ENCODE results near the gene GABBR2.

The GABBR2 gene

GRCh38 chr9:98652741-98653140, 56.0 kb downstream of the GABBR2 start:
- Histone ChIP-seq H3K4me1 (ENCODE audit: low read length) (no peaks in the 10 kb centered on the region), H3K9me3 (ENCODE audit: insufficient read depth, low read length) (no peaks in the 10 kb centered on the region), H3K4me3 (ENCODE audit: low read length) (no peak overlapping the region), H3K4me2 (ENCODE audit: low read length) (no peak overlapping the region), H3K9ac (ENCODE audit: low read length) (no peak overlapping the region), H3K27ac (ENCODE audit: low read length) (no peak overlapping the region), H2AFZ (ENCODE audit: low read depth, low read length) (no peak overlapping the region), H3K36me3 (replicated peaks; ENCODE audit: low read depth, low read length) (no peaks in the 10 kb centered on the region), H4K20me1 (ENCODE audit: insufficient read depth, low read length) (no peaks in the 10 kb centered on the region), H3K79me2 (ENCODE audit: low read length) (no peaks in the 10 kb centered on the region), H3K27me3 (ENCODE audit: low read depth, low read length) (peaks cover 25% of the 10 kb centered on the region)
- TF ChIP-seq CTCF (IDR thresholded peaks at IDR 0.05; ENCODE audit: low read depth, low read length) (no peak), EZH2phosphoT487 (IDR thresholded peaks at IDR 0.05; ENCODE audit: low read depth) (no peak)

DNA sequence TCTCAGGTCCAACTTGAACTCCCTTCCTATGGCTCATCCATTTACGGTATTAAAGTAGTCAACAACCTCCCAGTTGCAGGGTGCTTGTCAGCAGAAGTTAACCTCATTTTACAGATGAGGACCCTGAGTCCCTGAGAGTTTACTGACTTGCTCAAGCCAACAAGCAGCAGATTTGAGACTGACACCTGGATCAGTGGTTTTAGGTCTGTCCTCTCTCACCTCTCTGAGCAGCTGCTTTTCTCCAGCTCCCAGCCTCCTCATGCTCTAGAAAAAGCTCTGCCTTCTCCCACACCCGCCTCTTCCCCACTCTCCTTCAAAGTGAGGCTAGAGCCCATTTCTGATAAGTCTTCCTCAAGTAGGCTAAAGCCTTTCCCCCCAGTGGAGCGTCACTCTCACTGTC, 56.4 kb downstream of the GABBR2 start:
- no peaks in the 10 kb centered on the region for H3K9me3 ChIP-seq (ENCODE audit: insufficient read depth, low read length)
- no peak overlapping the region for H3K4me3 ChIP-seq (ENCODE audit: low read length)
- no peaks in the 10 kb centered on the region for H4K20me1 ChIP-seq (ENCODE audit: insufficient read depth, low read length)
- H3K27ac ChIP-seq (ENCODE audit: low read length): no peak overlapping the region
- H3K9ac ChIP-seq (ENCODE audit: low read length): no peak overlapping the region
- H3K4me1 ChIP-seq (ENCODE audit: low read length): no peaks in the 10 kb centered on the region
- no peak for TF ChIP-seq EZH2phosphoT487 (IDR thresholded peaks at IDR 0.05; ENCODE audit: low read depth)
- no peak for TF ChIP-seq CTCF (IDR thresholded peaks at IDR 0.05; ENCODE audit: low read depth, low read length)
- no peak overlapping the region for H2AFZ ChIP-seq (ENCODE audit: low read depth, low read length)
- no peak overlapping the region for H3K4me2 ChIP-seq (ENCODE audit: low read length)
- H3K27me3 ChIP-seq (ENCODE audit: low read depth, low read length): peaks cover 25% of the 10 kb centered on the region
- no peaks in the 10 kb centered on the region for H3K79me2 ChIP-seq (ENCODE audit: low read length)
- no peaks in the 10 kb centered on the region for H3K36me3 ChIP-seq (replicated peaks; ENCODE audit: low read depth, low read length)

DNA sequence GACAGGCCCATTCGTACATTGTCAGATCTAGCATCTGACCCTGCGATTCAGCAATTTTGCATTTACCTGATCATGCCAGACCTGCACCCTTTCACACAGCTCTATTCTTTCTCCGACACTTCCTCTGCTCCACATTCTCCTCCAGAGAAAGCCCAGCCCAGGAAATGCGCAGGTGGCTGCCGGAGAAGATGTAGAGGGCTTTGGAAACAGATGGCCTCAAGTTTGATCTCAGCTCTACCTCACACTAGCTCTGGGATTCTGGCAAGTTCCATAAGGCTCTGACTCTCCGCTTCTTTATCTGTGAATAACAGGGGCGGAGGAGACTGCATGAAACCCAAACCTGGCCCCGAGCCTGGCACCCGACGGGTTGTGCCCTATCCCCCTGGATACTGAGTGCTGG, 61.5 kb downstream of the GABBR2 start:
- Histone ChIP-seq H3K9ac (ENCODE audit: low read length) (no peak overlapping the region), H3K4me2 (ENCODE audit: low read length) (no peak overlapping the region), H4K20me1 (ENCODE audit: insufficient read depth, low read length) (no peaks in the 10 kb centered on the region), H2AFZ (ENCODE audit: low read depth, low read length) (no peak overlapping the region), H3K27ac (ENCODE audit: low read length) (no peak overlapping the region), H3K4me1 (ENCODE audit: low read length) (no peaks in the 10 kb centered on the region), H3K79me2 (ENCODE audit: low read length) (no peaks in the 10 kb centered on the region), H3K4me3 (ENCODE audit: low read length) (no peak overlapping the region), H3K36me3 (replicated peaks; ENCODE audit: low read depth, low read length) (no peaks in the 10 kb centered on the region), H3K27me3 (ENCODE audit: low read depth, low read length) (peaks cover 42% of the 10 kb centered on the region), H3K9me3 (ENCODE audit: insufficient read depth, low read length) (no peaks in the 10 kb centered on the region)
- TF ChIP-seq CTCF (IDR thresholded peaks at IDR 0.05; ENCODE audit: low read depth, low read length): no peak
- no peak for TF ChIP-seq EZH2phosphoT487 (IDR thresholded peaks at IDR 0.05; ENCODE audit: low read depth)

DNA sequence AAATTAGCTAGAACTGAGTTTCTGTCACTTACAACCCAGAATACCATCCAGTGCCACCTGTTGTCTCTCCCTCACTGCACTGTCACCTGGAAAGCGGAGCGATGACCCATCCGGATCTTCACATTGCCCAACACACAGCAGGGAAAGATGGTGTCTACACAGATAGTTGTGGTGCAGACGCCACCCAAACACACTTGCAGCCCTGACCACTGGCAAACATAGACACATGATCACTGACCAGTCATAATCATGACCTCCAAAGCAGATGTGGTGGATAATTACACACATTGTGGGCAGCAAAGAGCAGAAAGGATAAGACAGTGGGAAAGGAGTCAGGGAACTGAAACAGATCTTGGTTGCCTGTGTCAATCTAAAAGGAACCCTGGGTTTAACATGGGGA, 64.7 kb downstream of the GABBR2 start:
- Histone ChIP-seq H3K9ac (ENCODE audit: low read length) (no peak overlapping the region), H4K20me1 (ENCODE audit: insufficient read depth, low read length) (no peaks in the 10 kb centered on the region), H3K4me2 (ENCODE audit: low read length) (no peak overlapping the region), H2AFZ (ENCODE audit: low read depth, low read length) (no peak overlapping the region), H3K79me2 (ENCODE audit: low read length) (no peaks in the 10 kb centered on the region), H3K36me3 (replicated peaks; ENCODE audit: low read depth, low read length) (no peaks in the 10 kb centered on the region), H3K9me3 (ENCODE audit: insufficient read depth, low read length) (no peaks in the 10 kb centered on the region), H3K27ac (ENCODE audit: low read length) (no peak overlapping the region), H3K4me3 (ENCODE audit: low read length) (no peak overlapping the region), H3K27me3 (ENCODE audit: low read depth, low read length) (peaks cover 26% of the 10 kb centered on the region), H3K4me1 (ENCODE audit: low read length) (no peaks in the 10 kb centered on the region)
- TF ChIP-seq EZH2phosphoT487 (IDR thresholded peaks at IDR 0.05; ENCODE audit: low read depth) (no peak), CTCF (IDR thresholded peaks at IDR 0.05; ENCODE audit: low read depth, low read length) (no peak)

Data from OCI-LY3 (cell line).